PC-3 (cell line): ENCODE data around the gene AKAP6.

Experiments
- EZH2 ChIP-seq: fragments of 300-600 bp; sonication (generic); IDR thresholded peaks from one replicate; pipeline ENCODE4 v1.6.1; 2017; ENCODE audit warnings: antibody characterized with exemption, mild to moderate bottlenecking, low read length; ENCODE audit not compliant: unreplicated experiment
- EZH2phosphoT487 ChIP-seq: fragments of 300-600 bp; sonication (generic); IDR thresholded peaks from 2 replicates; pipeline ENCODE4 v1.6.1; 2018; ENCODE audit warnings: mild to moderate bottlenecking, antibody characterized with exemption, low read length, borderline replicate concordance
- TF ChIP-seq, protein P1 (sequence below): fragments of 300-600 bp; sonication (generic); conservative IDR thresholded peaks from 2 replicates; pipeline ENCODE4 v1.5.1; 2017; ENCODE audit warnings: antibody characterized with exemption, low read depth, mild to moderate bottlenecking, low read length

DNA sequence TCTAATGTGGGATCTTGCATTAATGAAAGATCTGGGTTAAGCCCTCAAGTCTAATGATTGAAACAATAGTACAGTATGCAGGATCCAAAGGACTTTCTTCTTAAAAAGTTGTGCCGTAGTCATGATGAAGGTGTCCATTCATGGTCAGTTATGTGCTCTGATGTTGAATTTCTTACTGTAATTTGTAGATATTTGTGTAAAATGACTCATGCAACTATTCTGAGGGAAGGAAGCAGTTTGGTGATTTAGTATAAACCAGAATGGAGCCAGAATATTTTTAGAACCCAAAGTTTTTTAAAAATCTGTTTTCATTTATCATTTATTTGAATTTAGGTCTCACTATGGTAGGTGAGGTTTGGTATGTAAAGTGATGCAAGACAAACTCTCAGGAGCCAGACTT lies 151.2 kb downstream of the AKAP6 start:
- TF ChIP-seq, protein P1, sequence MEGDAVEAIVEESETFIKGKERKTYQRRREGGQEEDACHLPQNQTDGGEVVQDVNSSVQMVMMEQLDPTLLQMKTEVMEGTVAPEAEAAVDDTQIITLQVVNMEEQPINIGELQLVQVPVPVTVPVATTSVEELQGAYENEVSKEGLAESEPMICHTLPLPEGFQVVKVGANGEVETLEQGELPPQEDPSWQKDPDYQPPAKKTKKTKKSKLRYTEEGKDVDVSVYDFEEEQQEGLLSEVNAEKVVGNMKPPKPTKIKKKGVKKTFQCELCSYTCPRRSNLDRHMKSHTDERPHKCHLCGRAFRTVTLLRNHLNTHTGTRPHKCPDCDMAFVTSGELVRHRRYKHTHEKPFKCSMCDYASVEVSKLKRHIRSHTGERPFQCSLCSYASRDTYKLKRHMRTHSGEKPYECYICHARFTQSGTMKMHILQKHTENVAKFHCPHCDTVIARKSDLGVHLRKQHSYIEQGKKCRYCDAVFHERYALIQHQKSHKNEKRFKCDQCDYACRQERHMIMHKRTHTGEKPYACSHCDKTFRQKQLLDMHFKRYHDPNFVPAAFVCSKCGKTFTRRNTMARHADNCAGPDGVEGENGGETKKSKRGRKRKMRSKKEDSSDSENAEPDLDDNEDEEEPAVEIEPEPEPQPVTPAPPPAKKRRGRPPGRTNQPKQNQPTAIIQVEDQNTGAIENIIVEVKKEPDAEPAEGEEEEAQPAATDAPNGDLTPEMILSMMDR: no peak
- no peak for TF ChIP-seq EZH2
- no peak for TF ChIP-seq EZH2phosphoT487
